ENCODE data around the gene MTMR12.

MTMR12 gene

DNA sequence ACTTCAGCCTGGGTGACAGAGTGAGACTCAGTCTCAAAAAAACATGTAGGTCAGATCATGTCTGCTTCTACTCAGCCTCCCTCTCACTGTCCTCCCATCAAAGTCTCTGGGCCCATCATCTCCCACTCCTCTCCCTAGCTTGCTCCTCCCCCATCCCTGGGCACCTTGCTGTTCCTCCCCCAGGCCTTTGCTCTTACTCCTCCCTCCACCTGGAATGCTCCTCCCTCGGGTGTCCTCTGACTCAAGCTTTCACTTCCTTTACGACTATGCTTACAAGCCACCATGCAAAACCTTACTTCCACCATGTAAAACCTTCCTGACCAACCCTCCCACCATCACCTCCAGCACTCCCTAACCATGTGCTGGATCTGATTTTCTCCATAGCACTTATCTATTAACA, 51.5 kb downstream of the MTMR12 start:
- no peak overlapping the region for H3K4me3 ChIP-seq (replicated peaks; ENCODE audit: low read depth, low read length)
- DNase-seq (ENCODE audit: low read depth) = peak; percentile 11
- TF ChIP-seq, protein P1, sequence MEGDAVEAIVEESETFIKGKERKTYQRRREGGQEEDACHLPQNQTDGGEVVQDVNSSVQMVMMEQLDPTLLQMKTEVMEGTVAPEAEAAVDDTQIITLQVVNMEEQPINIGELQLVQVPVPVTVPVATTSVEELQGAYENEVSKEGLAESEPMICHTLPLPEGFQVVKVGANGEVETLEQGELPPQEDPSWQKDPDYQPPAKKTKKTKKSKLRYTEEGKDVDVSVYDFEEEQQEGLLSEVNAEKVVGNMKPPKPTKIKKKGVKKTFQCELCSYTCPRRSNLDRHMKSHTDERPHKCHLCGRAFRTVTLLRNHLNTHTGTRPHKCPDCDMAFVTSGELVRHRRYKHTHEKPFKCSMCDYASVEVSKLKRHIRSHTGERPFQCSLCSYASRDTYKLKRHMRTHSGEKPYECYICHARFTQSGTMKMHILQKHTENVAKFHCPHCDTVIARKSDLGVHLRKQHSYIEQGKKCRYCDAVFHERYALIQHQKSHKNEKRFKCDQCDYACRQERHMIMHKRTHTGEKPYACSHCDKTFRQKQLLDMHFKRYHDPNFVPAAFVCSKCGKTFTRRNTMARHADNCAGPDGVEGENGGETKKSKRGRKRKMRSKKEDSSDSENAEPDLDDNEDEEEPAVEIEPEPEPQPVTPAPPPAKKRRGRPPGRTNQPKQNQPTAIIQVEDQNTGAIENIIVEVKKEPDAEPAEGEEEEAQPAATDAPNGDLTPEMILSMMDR (IDR thresholded peaks at IDR 0.05; ENCODE audit: low read length, missing control alignments) = no peak

DNA sequence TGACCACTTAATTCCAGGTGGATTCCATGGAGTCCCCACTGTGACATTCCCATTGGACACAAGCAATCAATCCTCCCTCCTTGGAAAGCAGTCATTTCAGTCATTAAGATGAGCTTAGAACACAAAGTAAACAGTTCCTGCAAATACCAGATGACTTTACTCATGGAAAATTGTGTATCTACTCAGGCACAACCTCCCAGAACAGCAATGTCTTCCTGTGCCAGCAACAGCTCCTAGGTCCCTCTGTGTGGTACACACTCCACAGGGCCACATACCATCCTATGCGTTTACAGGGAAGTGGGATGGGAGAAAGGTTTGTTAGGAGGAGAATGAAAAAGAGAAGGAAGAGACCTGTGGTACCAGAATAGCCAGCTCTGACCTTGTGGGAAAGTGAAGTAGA, 53.7 kb downstream of the MTMR12 start:
- TF ChIP-seq, protein P1 (IDR thresholded peaks at IDR 0.05; ENCODE audit: low read length, missing control alignments) = no peak
- no peak overlapping the region for H3K4me3 ChIP-seq (replicated peaks; ENCODE audit: low read depth, low read length)
- no peak for DNase-seq (ENCODE audit: low read depth)

DNA sequence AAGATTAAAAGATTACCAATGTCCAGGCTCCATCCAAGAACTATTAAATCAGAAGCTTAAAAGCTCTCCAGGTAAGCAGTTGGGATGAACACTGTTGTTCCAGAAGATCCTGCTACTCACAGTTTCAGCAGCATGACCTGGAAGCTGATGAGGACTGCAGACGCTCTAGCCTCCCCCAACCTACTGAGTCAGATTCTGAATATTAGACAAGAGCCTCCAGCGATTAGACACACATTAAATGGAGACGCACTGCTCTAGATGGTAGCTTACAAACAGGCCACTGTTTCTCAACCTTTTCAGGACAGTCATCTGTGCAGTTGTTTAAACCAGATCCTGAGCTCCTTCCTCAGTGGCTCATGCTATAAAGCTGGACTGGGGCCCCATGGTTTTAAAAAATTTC, 54.3 kb downstream of the MTMR12 start:
- no peak for DNase-seq (ENCODE audit: low read depth)
- TF ChIP-seq, protein P1 (IDR thresholded peaks at IDR 0.05; ENCODE audit: low read length, missing control alignments) = no peak
- no peak overlapping the region for H3K4me3 ChIP-seq (replicated peaks; ENCODE audit: low read depth, low read length)

DNA sequence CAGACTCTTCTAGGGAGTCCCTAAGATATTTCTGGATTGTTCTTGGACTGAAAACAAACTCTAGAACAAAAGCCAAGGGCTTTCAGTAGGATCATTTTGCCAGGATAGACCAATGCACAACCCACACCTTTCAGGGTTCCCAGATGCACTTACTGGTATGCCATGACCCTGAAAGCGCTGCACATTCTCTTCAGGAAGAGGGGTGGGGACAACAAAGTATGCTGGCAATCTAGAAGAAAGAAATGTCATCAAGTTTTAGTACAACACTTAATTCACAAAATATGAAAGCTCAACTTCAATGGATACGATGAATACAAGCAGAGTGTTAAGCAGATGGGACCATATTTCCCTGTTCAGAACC, 57.2 kb downstream of the MTMR12 start:
- H3K4me3 ChIP-seq (replicated peaks; ENCODE audit: low read depth, low read length) = no peak overlapping the region
- no peak for DNase-seq (ENCODE audit: low read depth)
- TF ChIP-seq, protein P1 (IDR thresholded peaks at IDR 0.05; ENCODE audit: low read length, missing control alignments) = no peak

DNA sequence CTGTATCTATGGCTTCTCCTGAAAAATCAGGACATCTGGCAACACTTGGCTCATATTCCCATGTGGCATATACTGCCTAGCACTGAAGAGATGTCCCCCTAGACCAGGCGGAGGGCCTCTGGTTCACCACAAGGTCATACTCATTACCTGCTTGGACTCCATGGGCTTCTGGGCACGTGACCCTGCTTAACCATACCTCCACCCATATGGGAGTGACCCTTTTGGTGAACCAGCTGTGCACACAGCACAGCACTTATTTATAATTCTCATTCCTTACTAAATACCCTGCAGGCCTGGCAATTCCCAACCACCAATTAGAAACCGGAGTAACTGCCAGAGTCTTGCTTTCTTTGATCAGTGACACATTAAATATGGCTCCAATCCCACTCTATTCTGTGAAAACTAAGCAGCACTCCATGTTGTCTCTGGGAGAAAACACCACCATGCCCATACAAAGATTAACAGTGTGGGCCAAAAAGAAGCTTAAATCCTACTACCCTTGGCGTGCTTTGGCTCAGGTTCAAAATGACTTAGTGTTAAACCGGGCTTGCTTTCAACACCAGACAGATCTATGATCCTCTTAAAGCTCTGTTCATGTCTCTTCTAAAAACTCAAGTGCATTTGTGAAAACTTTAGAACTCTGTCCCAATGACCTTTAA, 57.7 kb downstream of the MTMR12 start:
- DNase-seq (ENCODE audit: low read depth) = peak; percentile 30
- no peak overlapping the region for H3K4me3 ChIP-seq (replicated peaks; ENCODE audit: low read depth, low read length)
- TF ChIP-seq, protein P1 (IDR thresholded peaks at IDR 0.05; ENCODE audit: low read length, missing control alignments) = no peak

DNA sequence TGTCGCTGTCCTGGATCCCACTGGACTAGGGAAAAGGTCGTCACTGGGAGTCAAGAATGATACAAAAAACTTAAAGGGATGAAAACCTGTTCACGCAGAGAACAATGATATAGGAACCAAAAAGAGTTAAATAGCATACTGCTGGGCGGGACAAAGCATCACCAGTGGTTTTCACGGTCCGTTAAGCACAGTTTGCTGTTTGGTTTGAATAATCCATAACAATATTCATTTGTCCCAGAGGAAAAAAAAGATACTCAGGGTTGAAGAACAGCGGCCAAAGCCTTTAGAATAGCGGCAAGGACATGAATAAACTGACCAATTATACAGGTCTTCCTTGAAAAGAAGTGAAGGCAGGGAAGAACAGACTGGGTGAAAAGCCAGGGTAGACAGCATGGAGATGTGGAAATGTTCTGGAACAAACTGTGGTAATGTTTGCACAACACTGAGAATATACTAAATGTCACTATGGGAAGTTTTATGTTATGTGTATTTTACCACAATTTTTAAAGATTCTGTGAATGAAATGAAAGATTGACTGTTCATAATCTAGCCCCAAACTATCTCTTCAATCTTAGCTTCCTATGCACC, 60.8 kb downstream of the MTMR12 start:
- no peak for DNase-seq (ENCODE audit: low read depth)
- TF ChIP-seq, protein P1 (IDR thresholded peaks at IDR 0.05; ENCODE audit: low read length, missing control alignments) = no peak
- H3K4me3 ChIP-seq (replicated peaks; ENCODE audit: low read depth, low read length) = no peak overlapping the region

DNA sequence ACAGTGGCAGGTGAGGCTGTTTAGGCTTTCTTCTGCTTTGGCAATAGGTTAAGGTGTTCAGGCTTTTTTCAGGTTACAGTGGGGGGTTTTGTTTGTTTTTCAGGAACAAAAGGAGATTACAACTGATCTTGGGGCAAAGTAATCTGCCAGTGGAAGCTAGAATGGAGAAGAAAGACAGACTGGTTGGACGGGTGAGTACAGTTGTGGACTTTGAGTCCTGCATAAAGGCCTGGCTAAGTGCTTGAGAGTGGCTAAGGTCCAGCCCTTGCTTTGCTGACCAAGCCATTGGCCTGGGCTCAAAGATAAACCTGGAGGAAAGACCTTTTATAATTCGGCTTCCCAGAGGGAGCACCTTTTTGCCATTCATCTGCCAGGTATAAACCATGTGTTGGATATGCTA, 63.1 kb downstream of the MTMR12 start:
- TF ChIP-seq, protein P1 (IDR thresholded peaks at IDR 0.05; ENCODE audit: low read length, missing control alignments) = no peak
- H3K4me3 ChIP-seq (replicated peaks; ENCODE audit: low read depth, low read length) = no peak overlapping the region
- DNase-seq (ENCODE audit: low read depth) = no peak

Measured in fibroblast of pulmonary artery (primary cell).